ENCODE measurements around the gene DGKD. TPM values are rescaled to one million over a fixed set of nuclear protein-coding genes. Genes with fewer than 3 reads are reported as not detected.
A peak's percentile ranks its signal among the peaks of the same experiment; 100 is the strongest.

DGKD gene
- polyA plus RNA-seq, 3 donors, result 14.5 to 67.5 (median 16.6) TPM

GRCh38 chr2:233445152-233445830 is 91.0 kb downstream of the DGKD start:
- H3K27ac Mint-ChIP-seq, result peak overlapping the region in 3 of 7 donors; percentile 4 to 44 (median 26)
- no peaks in the 10 kb centered on the region for H3K4me1 Mint-ChIP-seq
- WGBS (ENCODE audit: insufficient coverage), result 99% methylated on average over 16 of the region's 18 CpGs
- no peak overlapping the region for H3K9ac ChIP-seq (ENCODE audit: insufficient read depth, low read length, poor library complexity, severe bottlenecking)
- TF ChIP-seq CTCF (IDR thresholded peaks at IDR 0.05), result no peak
- no peak overlapping the region for H3K4me2 ChIP-seq (replicated peaks; ENCODE audit: extremely low read depth, low read length, poor library complexity, severe bottlenecking)
- peaks cover 94 to 100% of the 10 kb centered on the region in 2 donors for H3K36me3 ChIP-seq (replicated peaks in 1 of 2; ENCODE audit: control insufficient read depth in 1 of 2, insufficient read depth in 2 of 2, low read length in 2 of 2)
- H2AFZ ChIP-seq (ENCODE audit: insufficient read depth, low read depth, low read length, poor library complexity, severe bottlenecking), result no peak overlapping the region
- H3K4me3 Mint-ChIP-seq, result no peak overlapping the region
- no peaks in the 10 kb centered on the region for H3K9me3 ChIP-seq (replicated peaks in 1 of 2; ENCODE audit: control insufficient read depth in 1 of 2, insufficient read depth in 1 of 2, low read length in 2 of 2)
- no peaks in the 10 kb centered on the region for H3K9me3 Mint-ChIP-seq
- DNase-seq, result no peak
- peaks cover 66% of the 10 kb centered on the region for H4K20me1 ChIP-seq (ENCODE audit: insufficient read depth, low read length)
- peaks cover 0 to 2% (median 0%) of the 10 kb centered on the region in 3 donors for H3K27me3 Mint-ChIP-seq (ENCODE audit: low read depth in 3 of 3)
- peaks cover 89 to 98% of the 10 kb centered on the region in 2 donors for H3K36me3 Mint-ChIP-seq
- peaks cover 7% of the 10 kb centered on the region for H3K79me2 ChIP-seq (ENCODE audit: insufficient read depth, low read length)
- H3K27ac ChIP-seq (ENCODE audit: low read depth in 1 of 2, low read length in 2 of 2), result peak overlapping the region in 1 of 2 donors; percentile 34
- no peaks in the 10 kb centered on the region for H3K27me3 ChIP-seq (ENCODE audit: control insufficient read depth in 2 of 2, insufficient read depth in 2 of 2, low read length in 2 of 2)
- no peaks in the 10 kb centered on the region for H3K4me1 ChIP-seq (ENCODE audit: control insufficient read depth in 1 of 2, insufficient read depth in 2 of 2, low read length in 2 of 2)
- intact Hi-C loops (cut with micrococcal nuclease), result no loop called here
- no peak overlapping the region for H3K4me3 ChIP-seq (replicated peaks in 1 of 3; ENCODE audit: low read depth in 2 of 3, low read length in 3 of 3)

GRCh38 chr2:233446121-233446520 is 91.8 kb downstream of the DGKD start:
- Histone ChIP-seq H3K27ac (ENCODE audit: low read depth in 1 of 2, low read length in 2 of 2) (peak overlapping the region in 1 of 2 donors; percentile 40), H3K79me2 (ENCODE audit: insufficient read depth, low read length) (no peaks in the 10 kb centered on the region), H3K9ac (ENCODE audit: insufficient read depth, low read length, poor library complexity, severe bottlenecking) (no peak overlapping the region), H3K4me2 (replicated peaks; ENCODE audit: extremely low read depth, low read length, poor library complexity, severe bottlenecking) (no peak overlapping the region), H3K9me3 (replicated peaks in 1 of 2; ENCODE audit: control insufficient read depth in 1 of 2, insufficient read depth in 1 of 2, low read length in 2 of 2) (no peaks in the 10 kb centered on the region), H4K20me1 (ENCODE audit: insufficient read depth, low read length) (peaks cover 59% of the 10 kb centered on the region), H3K4me3 (replicated peaks in 1 of 3; ENCODE audit: low read depth in 2 of 3, low read length in 3 of 3) (no peak overlapping the region), H2AFZ (ENCODE audit: insufficient read depth, low read depth, low read length, poor library complexity, severe bottlenecking) (no peak overlapping the region), H3K27me3 (ENCODE audit: control insufficient read depth in 2 of 2, insufficient read depth in 2 of 2, low read length in 2 of 2) (no peaks in the 10 kb centered on the region), H3K36me3 (replicated peaks in 1 of 2; ENCODE audit: control insufficient read depth in 1 of 2, insufficient read depth in 2 of 2, low read length in 2 of 2) (peaks cover 94 to 100% of the 10 kb centered on the region in 2 donors), H3K4me1 (ENCODE audit: control insufficient read depth in 1 of 2, insufficient read depth in 2 of 2, low read length in 2 of 2) (no peaks in the 10 kb centered on the region)
- Mint-ChIP-seq H3K36me3 (peaks cover 89 to 98% of the 10 kb centered on the region in 2 donors), H3K4me3 (no peak overlapping the region), H3K27me3 (ENCODE audit: low read depth in 3 of 3) (peaks cover 0 to 2% (median 0%) of the 10 kb centered on the region in 3 donors), H3K27ac (peak overlapping the region in 2 of 7 donors; percentile 51 to 67), H3K4me1 (no peaks in the 10 kb centered on the region), H3K9me3 (no peaks in the 10 kb centered on the region)
- intact Hi-C loops (cut with micrococcal nuclease), result no loop called here
- WGBS (ENCODE audit: insufficient coverage), result 92% methylated on average over 1 of the region's 1 CpG
- no peak for TF ChIP-seq CTCF (IDR thresholded peaks at IDR 0.05)
- no peak for DNase-seq
